Measurements from ENCODE around the gene CCDC138.

Gene CCDC138

DNA sequence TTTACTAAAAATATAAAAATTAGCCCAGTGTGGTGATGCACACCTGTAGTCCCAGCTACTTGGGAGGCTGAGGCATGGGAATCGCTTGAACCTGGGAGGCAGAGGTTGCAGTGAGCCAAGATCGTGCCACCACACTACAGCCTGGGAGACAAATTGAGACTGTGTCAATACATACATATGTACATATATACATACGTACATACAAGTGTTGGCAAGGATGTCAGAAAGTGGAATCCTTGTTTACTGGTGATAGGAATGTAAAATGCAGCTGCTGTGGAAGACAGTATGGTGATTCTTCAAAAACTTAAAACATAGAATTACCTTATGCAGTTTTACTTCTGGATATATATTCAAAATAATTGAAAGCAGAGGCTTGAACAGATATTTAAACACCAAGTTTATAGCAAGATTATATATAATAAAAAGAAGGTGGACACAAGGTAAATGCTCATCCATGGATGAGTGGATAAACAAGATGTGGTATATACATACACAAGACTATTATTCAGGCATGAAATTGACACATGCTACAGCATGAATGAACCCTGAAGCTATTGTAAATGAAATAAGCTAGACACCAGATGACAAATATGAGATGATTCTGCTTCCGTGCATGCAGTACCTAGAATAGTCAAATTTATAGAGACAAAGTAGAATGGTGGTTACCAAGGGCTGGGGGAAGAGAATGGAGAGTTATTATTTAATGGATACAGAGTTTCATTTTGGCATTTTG, 43.2 kb downstream of the CCDC138 start:
- FAIRE-seq: no peak

GRCh38 chr2:108833219-108833618, 46.6 kb downstream of the CCDC138 start:
- FAIRE-seq: no peak

GRCh38 chr2:108834620-108835019, 48.0 kb downstream of the CCDC138 start:
- no peak for FAIRE-seq

GRCh38 chr2:108835040-108835439, 48.5 kb downstream of the CCDC138 start:
- no peak for FAIRE-seq

- FAIRE-seq: no peak
Observed at GRCh38 chr2:108837198-108837597, 50.6 kb downstream of the CCDC138 start.

GRCh38 chr2:108841506-108841905, 54.9 kb downstream of the CCDC138 start:
- FAIRE-seq: peak; percentile 67

DNA sequence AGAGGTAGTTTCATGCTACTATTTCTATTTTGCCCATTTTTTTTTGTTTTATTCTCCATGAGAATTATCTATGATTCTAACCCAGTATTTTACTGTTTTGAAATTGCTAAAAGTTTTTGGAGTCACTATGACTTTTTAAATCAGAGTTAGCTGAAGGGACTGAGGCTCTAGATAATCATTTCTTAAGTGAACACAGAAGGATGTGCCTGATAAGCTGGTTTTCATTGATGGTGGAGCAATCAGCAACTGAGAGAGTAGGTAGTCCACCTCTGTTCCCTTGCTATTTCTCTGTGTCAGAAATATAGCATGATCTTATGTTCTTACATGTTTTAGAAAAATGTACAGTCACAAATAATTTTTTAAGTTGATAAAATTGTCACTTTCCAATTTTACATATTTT, 59.4 kb downstream of the CCDC138 start:
- no peak for FAIRE-seq

GRCh38 chr2:108847000-108847399, 60.4 kb downstream of the CCDC138 start:
- peak; percentile 19 for FAIRE-seq

DNA sequence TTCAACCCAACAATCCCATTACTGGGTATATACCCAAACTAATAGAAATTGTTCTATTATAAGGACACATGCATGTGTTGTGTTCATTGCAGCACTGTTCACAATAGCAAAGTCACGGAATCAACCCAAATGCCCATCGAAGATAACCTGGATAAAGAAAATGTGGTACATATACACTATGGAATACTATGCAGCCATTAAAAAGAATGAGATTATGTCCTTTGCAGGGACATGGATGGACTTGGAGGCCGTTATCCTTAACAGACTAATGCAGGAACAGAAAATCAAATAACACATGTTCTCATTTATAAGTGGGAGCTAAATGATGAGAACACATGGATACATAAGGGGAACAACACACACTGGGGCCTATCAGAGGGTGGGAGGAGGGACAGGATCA, 65.8 kb downstream of the CCDC138 start:
- no peak for FAIRE-seq

GRCh38 chr2:108853421-108853820, 66.8 kb downstream of the CCDC138 start:
- FAIRE-seq: no peak

DNA sequence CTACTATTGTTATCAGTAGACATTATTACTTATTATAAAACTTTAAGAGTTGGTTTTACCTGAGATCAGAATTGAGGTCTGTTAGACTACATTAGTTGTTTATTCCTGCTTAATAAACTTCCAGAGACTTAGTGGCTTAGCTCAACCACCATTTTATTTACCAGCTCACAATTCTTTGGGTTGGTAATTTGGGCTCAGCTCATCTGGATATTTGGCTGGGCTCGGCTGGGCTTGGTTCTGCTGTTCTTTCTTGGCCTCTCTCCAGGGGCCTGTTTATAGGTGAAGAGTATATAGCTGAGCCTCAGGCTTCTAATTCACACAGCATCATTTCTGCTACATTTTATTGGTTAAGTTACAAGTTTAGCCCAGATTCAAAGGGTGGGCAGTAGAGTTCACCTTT, 67.9 kb downstream of the CCDC138 start:
- FAIRE-seq: no peak

- FAIRE-seq: peak; percentile 95
Observed at GRCh38 chr2:108855194-108855593, 68.6 kb downstream of the CCDC138 start.

GRCh38 chr2:108858894-108859293, 72.3 kb downstream of the CCDC138 start:
- FAIRE-seq: no peak

DNA sequence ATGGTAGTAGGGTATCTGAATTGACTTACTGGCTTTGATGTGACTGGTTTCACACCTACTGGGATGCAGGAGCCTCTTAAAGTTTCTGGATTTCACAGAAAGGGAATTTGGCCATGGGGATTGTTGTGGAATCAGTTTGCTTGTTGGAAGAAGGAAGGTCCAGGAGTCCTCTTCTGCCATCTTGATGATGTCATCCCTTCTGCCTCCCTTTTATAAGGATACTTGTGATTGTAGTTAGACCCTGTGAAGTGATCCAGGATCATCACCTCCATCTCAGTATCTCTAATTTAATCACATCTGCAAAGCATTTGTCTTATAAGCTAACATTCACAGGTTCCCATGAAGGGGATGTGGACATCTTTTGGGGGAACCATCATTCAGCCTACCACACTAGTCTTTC, 79.5 kb downstream of the CCDC138 start:
- FAIRE-seq: no peak

- no peak for FAIRE-seq
Observed at GRCh38 chr2:108868911-108869310, 82.3 kb downstream of the CCDC138 start.

DNA sequence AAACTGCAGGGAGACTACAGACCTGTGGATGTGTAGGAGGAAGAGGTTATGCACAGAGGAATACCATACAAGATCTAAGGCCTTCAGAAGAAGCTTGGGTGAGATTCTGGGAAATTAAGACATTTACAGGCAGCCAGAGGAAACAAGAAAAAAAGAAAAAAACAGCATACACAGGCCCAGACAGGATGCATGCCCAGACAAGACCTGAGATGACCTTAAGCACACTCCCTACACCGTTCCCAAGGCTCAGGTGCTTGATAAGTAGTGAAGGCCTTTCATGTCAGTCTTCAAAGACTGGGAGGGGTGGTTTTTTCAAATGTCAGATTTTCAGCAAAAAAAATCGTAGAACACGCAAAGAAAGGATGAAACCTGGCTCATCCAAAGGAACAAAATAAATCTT, 83.0 kb downstream of the CCDC138 start:
- FAIRE-seq: no peak

- FAIRE-seq: no peak
Observed at GRCh38 chr2:108870069-108870644, 83.6 kb downstream of the CCDC138 start.

DNA sequence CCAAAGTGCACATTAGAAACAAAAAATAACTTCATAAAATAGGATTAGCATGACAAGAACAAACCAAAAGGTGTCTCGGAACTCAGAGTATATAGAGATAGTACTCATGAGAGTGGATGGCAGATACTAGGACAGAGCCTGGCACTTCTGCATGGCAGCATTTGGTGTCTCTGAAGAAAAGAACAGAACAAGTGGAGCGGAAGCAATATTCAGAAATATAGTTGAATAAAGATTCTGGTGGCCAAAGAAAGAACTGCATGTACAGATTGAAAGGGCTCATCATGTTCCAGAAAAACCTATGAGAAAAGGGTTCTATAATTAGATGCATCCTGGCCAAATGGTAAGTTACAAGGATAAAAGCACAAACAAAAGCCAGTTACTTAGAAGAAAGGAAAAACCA, 90.9 kb downstream of the CCDC138 start:
- FAIRE-seq: no peak

GRCh38 chr2:108878276-108878675, 91.7 kb downstream of the CCDC138 start:
- no peak for FAIRE-seq

GRCh38 chr2:108884619-108885018, 98.0 kb downstream of the CCDC138 start:
- no peak for FAIRE-seq

DNA sequence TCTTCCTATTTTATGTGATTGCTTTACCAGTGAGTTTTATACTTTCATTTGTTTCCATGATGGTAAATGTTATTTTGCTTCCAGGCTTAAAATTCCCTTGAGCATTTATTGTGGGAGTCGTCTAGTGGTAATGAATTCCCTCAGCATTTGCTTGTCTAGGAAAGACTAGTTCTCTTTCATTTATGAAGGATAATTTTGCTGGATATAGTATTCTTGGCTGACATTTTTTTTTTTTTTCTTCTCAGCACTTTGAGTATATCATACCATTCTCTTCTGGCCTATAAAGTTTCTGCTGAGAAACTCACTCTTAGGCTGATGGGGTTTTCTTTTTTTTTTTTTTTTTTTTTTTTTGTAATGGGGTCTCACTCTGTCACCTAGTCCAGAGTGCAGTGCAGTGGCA, 103.3 kb downstream of the CCDC138 start:
- no peak for FAIRE-seq

GRCh38 chr2:108893277-108893676, 106.7 kb downstream of the CCDC138 start:
- FAIRE-seq: no peak

DNA sequence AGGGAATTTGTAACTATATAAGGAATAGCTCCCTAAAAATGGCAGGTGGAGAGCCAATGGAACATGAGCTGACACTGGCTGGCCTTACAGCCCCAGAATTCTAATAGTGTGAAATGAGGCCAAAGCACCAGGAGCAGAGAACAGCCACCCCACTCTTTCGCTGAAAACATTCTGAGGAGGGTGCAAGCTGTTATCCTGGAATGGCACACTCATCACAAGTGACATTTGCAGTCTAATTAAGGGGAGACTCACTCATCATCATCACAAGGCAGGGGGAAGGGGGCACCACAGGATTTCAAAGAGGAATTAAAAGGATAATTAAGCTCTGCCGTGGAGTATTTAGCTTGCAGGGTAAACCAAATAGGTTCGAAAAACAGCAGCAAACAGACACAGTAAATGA, 108.2 kb downstream of the CCDC138 start:
- no peak for FAIRE-seq

DNA sequence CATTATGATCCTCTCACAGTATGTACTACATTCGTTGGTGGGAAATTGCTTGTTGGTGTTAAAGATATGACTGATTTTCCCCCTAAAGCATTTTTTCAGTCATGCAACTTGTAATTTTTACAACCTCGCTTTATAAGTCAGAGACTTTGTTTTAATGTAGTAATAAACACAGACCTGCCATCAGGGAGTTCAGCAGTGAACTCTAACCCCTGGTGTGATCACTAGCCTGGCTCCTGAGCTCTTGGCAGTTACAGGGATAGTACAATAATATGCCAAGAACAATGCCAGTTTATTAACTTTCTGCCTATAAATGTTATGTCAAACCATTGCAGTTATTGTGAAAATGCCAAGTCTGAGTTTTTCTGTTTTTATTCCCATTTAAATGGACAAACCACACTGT, 108.6 kb downstream of the CCDC138 start:
- FAIRE-seq: no peak

- FAIRE-seq: no peak
Observed at GRCh38 chr2:108896741-108897140, 110.2 kb downstream of the CCDC138 start.

Data from A204.1 (cell line).